HG03196 (cell line): ENCODE measurements around the gene SPATA25.

ENCODE experiments used
- ATAC-seq: cut with Tn5 transposase; IDR thresholded peaks from one replicate; pipeline ENCODE4 v1.9.1; 2021; ENCODE audit not compliant: unreplicated experiment

SPATA25 gene

GRCh38 chr20:45867136-45867818, 20.1 kb downstream of the SPATA25 start:
- no peak for ATAC-seq

GRCh38 chr20:45866454-45866853, 21.0 kb downstream of the SPATA25 start:
- no peak for ATAC-seq

DNA sequence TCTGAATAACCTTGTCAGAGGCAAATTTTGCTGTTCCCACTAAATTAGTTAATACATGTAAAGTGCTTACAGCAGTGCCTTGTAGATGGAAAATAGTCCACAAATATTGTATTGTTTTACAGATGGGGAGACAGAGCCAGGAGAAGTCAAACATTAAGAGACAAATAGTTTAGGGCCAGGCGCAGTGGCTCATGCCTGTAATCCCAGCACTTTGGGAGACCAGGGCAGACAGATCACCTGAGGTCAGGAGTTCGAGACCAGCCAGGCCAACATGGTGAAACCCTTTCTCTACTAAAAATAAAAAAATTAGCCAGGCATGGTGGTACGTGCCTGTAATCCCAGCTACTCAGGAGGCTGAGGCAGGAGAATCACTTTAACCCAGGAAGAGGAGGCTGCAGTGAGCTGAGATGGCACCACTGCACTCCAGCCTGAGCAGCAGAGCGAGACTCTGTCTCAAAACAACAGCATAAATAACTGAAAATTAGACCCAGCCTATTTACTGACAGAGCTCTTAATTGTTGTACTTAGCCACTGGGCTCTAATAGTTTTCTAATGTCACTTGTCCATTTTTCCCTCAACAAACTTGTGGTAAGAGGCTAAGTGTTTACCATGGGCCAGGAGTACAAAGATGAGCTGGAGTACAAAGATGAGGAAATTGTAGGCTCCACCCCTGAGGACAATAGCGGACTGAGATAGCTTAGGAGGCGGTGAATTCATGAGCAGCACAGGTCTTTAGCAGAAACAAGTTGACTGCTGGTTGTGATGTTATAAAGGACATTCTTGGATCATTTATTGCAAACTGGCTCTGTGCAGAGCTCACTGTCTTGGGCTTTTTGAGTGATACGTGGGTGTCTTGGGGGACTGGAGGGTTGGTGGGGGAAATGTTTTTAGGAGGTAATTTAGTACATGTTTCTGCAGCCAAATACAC, 23.6 kb downstream of the SPATA25 start:
- ATAC-seq = no peak

DNA sequence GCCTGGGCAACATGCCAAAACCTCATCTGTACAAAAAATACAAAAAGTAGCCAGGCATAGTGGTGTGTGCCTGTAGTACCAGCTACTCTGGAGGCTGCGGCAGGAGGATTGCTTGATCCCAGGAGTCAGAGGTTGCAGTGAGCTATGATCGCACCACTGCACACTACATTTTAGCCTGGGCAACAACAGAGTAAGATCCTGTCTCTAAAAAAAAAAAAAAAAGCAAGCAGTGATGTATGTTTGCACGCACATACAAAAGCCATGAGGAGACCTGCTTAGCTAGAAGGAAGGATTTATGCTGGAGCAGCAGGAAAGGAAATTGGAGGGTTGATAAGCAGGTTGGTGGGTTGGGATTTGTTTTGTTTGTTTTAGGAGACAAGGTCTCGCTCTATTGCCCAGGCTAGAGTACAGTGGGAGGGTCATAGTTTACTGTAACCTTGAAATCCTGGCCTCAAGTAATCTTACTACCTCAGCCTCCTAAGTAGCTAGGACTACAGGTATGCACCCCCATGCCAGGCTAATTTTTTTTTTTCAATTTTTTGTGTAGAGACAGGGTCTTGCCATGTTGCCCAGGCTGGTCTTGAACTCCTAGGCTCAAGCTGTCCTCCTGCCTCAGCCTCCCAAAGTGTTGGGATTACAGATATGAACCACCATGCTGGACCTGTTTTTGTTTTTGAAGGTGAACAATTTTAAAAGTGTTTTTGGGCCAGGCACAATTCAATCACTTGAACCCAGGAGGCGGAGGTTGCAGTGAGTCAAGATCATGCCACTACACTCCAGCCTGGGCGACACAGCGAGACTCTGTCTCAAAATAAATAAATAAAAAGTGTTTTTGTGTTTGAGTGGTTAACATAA, 26.0 kb downstream of the SPATA25 start:
- ATAC-seq = no peak

- ATAC-seq = no peak
Observed at GRCh38 chr20:45860560-45861220, 26.7 kb downstream of the SPATA25 start.

- ATAC-seq = no peak
Observed at GRCh38 chr20:45859916-45860315, 27.5 kb downstream of the SPATA25 start.

GRCh38 chr20:45857882-45858216, 29.6 kb downstream of the SPATA25 start:
- peak; percentile 8 for ATAC-seq

DNA sequence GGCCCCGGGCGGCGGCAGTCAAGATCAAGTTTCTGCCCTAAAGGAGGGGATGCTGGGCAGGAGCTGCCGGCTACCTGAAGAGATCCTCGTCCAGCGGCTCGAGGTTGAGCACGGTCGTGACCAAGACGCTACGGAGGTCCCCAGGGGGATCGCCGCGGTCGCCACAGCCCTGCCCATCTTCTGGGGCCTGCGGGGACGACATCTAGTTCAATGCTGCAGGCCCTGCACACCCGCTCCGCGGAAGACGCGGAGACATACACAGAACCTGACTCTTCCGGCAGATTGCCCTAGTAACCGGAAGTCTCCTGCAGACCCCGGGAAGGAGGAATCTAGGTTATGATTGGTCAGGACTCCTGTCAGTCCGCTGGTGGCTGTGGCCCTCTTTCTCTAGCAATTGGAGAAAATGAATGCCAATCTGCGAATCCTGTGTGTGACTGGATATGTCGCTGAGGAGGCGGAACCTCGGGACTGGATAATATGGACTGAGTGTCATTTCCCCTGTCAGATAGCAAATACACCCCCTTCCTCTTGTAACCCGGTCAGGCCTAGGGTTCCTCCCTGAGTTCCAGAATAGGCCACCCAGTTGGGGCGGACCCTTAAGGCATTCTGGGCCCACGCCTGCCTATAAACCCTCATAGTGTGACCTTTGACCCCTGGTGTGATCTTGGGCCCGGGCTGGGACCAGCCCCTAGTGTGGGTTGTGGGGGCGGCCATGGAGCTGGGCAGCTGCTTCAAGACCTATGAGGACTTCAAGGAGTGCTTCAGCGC, 30.1 kb downstream of the SPATA25 start, which contains the start of the genes ACOT8 and ZSWIM3:
TSS of gene ACOT8 (minus strand) at position 279 of the 768 bp plus-strand sequence. CDS start at position 202, 77 bp downstream.
TSS of gene ZSWIM3 (plus strand) at position 501 of the 768 bp plus-strand sequence. CDS start at position 713, 212 bp downstream.
- ATAC-seq = peak; percentile 91

DNA sequence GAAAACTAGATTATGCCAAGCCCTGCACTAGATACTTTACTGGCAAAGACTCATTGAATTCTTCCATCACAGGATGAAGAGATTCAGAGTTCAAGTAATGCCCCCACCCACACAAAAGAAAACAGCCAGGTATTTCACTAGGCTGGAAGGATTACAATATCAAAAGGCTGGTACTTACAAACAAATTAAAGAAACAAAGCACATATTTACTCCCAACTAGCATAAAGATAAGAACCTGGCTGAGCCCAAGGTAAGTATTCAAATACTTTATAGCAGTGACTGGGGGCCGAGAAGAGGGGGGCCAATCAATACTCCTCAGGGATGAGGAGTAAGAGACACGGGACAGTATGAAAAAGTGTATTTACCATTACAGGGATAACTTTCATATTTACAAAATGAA, 33.9 kb downstream of the SPATA25 start:
- no peak for ATAC-seq

DNA sequence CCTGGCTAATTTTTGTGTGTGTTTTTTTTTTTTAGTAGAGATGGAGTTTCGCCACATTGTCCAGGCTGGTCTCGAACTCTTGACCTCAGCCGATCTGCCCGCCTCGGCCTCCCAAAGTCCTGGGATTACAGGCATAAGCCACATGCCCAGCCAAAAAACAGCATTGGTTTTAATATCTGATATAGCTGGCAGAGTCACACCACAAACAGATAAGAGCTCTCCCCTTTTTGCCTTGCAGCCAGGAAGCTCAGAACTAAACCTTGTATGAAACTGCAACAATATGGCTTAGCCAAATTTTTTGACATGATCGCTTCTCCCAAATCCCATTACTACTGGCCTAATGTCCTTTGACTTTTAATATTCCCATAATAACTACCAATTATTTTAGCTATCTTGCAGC, 35.1 kb downstream of the SPATA25 start:
- no peak for ATAC-seq

DNA sequence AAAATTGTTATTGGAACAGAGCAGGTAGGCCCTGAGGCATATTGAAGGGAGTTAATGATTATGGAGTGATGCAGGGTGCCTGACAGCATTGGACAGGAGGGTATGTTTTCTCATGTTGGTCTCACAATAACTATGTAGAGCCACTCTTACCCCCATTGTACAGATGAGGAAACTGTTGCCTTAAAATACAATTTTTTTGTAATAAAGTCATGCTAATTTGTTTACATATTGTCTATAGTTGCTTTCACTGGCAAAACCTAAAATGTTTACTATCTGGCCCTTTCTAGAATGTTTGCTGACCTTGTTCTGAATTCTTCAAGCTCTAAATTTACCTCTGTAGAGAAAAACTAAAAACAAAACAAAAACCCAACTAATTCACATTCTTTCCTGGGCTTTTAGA, 35.9 kb downstream of the SPATA25 start:
- ATAC-seq = no peak

- no peak for ATAC-seq
Observed at GRCh38 chr20:45850926-45851325, 36.5 kb downstream of the SPATA25 start.

GRCh38 chr20:45850238-45850637, 37.2 kb downstream of the SPATA25 start:
- no peak for ATAC-seq

- ATAC-seq = no peak
Observed at GRCh38 chr20:45848969-45849582, 38.3 kb downstream of the SPATA25 start.

DNA sequence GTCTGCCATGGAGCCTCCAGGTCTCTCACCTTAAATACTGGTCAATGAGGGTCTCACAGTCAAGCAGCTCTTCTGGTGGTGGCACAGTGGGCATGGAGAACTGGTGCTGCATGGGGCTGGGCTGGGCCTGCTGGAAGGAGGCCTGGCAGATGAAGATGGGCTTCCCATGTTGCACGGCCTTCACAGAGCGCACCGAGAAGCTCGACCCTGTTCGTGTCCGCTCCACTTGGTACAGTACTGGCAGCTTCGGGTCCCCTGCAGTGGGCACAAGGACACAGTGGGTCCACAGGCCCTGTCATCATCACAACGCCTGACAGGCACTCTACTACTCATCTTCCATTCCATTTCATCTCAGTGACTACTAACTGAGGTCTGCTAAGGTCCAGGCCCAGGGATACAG, 39.0 kb downstream of the SPATA25 start:
- no peak for ATAC-seq

- ATAC-seq = no peak
Observed at GRCh38 chr20:45845452-45845851, 42.0 kb downstream of the SPATA25 start.

DNA sequence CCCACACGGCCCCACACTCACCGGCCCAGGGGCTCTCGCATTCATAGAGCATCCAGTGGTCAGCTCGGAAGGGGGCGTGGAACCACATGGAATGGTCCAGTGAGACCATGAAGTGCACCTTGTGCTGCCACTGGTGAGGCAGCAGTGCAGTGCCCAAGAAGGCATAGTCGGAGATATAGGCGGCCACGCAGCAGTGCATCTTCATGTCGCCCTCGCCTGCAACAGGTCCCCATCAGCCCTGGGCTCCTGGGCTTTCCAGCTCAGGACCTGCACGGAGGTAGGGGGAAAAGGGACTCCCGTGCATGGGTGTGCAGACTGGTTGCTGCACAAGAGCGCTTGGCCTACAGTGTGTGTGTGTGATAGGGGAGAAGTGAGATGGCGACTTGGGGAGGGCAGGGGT, 43.9 kb downstream of the SPATA25 start:
- ATAC-seq = no peak

DNA sequence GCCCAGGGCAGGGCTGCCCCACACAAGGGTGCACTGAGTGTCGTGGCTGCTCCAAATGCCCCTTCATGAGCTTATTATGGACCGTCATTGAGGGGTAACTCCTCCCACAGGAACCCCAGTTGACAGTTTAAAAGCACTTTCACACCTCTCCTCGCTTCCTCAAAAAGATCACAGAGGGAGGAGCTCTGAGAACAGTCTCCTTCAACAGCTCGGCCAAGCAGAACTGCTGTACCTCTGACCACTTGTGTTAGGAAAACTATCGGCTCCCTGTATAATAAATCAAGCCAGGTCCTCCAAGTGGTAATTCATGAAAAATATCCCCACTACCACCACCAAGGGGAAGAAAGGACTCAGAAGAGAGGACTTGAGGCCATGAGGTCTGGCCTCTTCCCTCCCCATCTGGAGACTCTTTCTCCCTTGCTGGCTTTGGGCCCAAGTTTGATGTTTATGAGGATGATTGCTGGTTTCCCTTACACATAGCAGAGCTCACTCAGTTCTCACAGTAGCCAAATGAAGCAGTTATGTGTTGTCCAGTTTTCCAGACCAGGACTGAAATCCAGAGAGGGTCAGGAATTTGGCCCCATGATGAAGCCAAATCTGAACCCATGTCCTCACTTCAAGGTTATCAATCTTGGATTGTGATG, 45.1 kb downstream of the SPATA25 start:
- no peak for ATAC-seq
